Astrocyte (in vitro differentiated cells and primary cell): ENCODE measurements around the gene TNIK.

Source experiments
- CTCF ChIP-seq: IDR thresholded peaks from 2 replicates; pipeline ENCODE4 v1.5.1; 2011; ENCODE audit warnings: low read depth, mild to moderate bottlenecking, inconsistent platforms, low read length, moderate library complexity; ENCODE audit not compliant: insufficient read depth
- EZH2 ChIP-seq: IDR thresholded peaks from 2 replicates; pipeline ENCODE4 v1.6.1; 2012; ENCODE audit warnings: mild to moderate bottlenecking, low read length, inconsistent platforms; ENCODE audit not compliant: insufficient read depth

GRCh38 chr3:171427771-171428320 is 32.4 kb downstream of the TNIK start:
- TF ChIP-seq EZH2, result no peak
- no peak for TF ChIP-seq CTCF
